SU-DHL-6 (cell line): ENCODE data around the gene PHF13.

Experiments
- H2AFZ ChIP-seq: fragments of 200-600 bp; sonication (generic); 2 replicates; pipeline ENCODE4 v1.6.1; 2014; ENCODE audit warnings: low read depth, mild to moderate bottlenecking, moderate library complexity, mixed read lengths, antibody characterized with exemption, low read length; ENCODE audit not compliant: severe bottlenecking
- H3F3A ChIP-seq: fragments of 200-600 bp; shearing (Covaris generic); 2 replicates; pipeline ENCODE4 v1.6.0; 2016; ENCODE audit warnings: antibody characterized with exemption, mild to moderate bottlenecking; ENCODE audit not compliant: insufficient read depth
- H3K27ac ChIP-seq: fragments of 200-600 bp; sonication (generic); 2 replicates; pipeline ENCODE4 v1.5.1; 2016; ENCODE audit warnings: low read depth, mild to moderate bottlenecking, low read length, moderate library complexity, mixed read lengths
- H3K27me3 ChIP-seq: fragments of 200-600 bp; sonication (generic), shearing (Covaris generic); 2 replicates; pipeline ENCODE4 v1.6.0; 2014; ENCODE audit warnings: mild to moderate bottlenecking, low read length
- H3K36me3 ChIP-seq: fragments of 200-600 bp; sonication (generic); 2 replicates; pipeline ENCODE4 v1.6.1; 2014; ENCODE audit warnings: mild to moderate bottlenecking, low read length, mixed read lengths
- H3K4me2 ChIP-seq: fragments of 300-600, 200-600 bp; shearing (Covaris generic), sonication (generic); 2 replicates; pipeline ENCODE4 v1.6.0; 2014; ENCODE audit warnings: low read length, low read depth, mild to moderate bottlenecking; ENCODE audit not compliant: poor library complexity, severe bottlenecking
- H3K4me3 ChIP-seq: fragments of 200-600 bp; sonication (generic); 2 replicates; pipeline ENCODE4 v1.5.1; 2014; ENCODE audit warnings: antibody characterized with exemption, low read length, mild to moderate bottlenecking, mixed read lengths; ENCODE audit not compliant: insufficient read depth, poor library complexity, severe bottlenecking
- H3K79me2 ChIP-seq: fragments of 200-600 bp; sonication (generic); 2 replicates; pipeline ENCODE4 v1.6.1; 2014; ENCODE audit warnings: mild to moderate bottlenecking, low read length, moderate library complexity; ENCODE audit not compliant: insufficient read depth
- H3K9ac ChIP-seq: fragments of 200-600 bp; sonication (generic); 2 replicates; pipeline ENCODE4 v1.7.0; 2014; ENCODE audit warnings: mild to moderate bottlenecking, low read length
- H3K9me2 ChIP-seq: fragments of 200-600 bp; sonication (generic); replicated peaks from 2 replicates; pipeline ENCODE4 v1.6.1; 2014; ENCODE audit warnings: low read length; ENCODE audit not compliant: insufficient read depth
- H3K9me3 ChIP-seq: fragments of 200-600 bp; sonication (generic); 2 replicates; pipeline ENCODE4 v1.6.1; 2014; ENCODE audit warnings: low read length, mixed read lengths; ENCODE audit not compliant: insufficient read depth
- H4K20me1 ChIP-seq: fragments of 200-600 bp; sonication (generic); 2 replicates; pipeline ENCODE4 v1.6.1; 2014; ENCODE audit warnings: low read depth, mild to moderate bottlenecking, antibody characterized with exemption, low read length, moderate library complexity, mixed read lengths
- EZH2phosphoT487 ChIP-seq: fragments of 200-600 bp; sonication (generic), shearing (Covaris generic); conservative IDR thresholded peaks from 2 replicates; pipeline ENCODE4 v1.6.1; 2018; ENCODE audit warnings: mild to moderate bottlenecking, antibody characterized with exemption, low read length, moderate library complexity, mixed read lengths
- TF ChIP-seq, protein P1 (sequence below): fragments of 200-600 bp; sonication (generic); IDR thresholded peaks from one replicate; pipeline ENCODE4 v1.5.1; 2017; ENCODE audit warnings: antibody characterized with exemption, mild to moderate bottlenecking, low read length, moderate library complexity; ENCODE audit not compliant: insufficient read depth, poor library complexity, severe bottlenecking

PHF13 gene

DNA sequence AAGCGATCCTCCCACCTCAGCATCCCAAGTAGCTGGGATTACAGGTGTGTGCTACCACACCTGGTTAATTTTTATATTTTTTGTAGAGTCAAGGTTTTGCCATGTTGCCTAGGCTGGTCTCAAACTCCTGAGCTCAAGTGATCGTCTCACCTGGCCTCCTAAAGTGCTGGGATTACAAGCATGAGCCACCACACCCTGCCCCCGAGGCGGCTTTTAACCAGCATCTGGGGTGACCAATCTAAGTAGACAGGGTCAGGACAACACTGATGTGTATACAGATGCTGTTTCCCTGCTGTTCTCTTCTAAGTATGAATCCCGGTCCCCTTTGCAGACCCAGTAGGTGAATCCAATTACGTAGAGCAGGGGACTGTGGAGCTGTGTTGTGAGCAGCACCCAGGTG, 35.0 kb downstream of the PHF13 start:
- H3K9ac ChIP-seq, result no peak overlapping the region
- no peak overlapping the region for H3K4me3 ChIP-seq
- TF ChIP-seq, protein P1, sequence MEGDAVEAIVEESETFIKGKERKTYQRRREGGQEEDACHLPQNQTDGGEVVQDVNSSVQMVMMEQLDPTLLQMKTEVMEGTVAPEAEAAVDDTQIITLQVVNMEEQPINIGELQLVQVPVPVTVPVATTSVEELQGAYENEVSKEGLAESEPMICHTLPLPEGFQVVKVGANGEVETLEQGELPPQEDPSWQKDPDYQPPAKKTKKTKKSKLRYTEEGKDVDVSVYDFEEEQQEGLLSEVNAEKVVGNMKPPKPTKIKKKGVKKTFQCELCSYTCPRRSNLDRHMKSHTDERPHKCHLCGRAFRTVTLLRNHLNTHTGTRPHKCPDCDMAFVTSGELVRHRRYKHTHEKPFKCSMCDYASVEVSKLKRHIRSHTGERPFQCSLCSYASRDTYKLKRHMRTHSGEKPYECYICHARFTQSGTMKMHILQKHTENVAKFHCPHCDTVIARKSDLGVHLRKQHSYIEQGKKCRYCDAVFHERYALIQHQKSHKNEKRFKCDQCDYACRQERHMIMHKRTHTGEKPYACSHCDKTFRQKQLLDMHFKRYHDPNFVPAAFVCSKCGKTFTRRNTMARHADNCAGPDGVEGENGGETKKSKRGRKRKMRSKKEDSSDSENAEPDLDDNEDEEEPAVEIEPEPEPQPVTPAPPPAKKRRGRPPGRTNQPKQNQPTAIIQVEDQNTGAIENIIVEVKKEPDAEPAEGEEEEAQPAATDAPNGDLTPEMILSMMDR, result no peak
- no peak for TF ChIP-seq EZH2phosphoT487
- no peaks in the 10 kb centered on the region for H3K27me3 ChIP-seq
- no peaks in the 10 kb centered on the region for H3K36me3 ChIP-seq
- no peaks in the 10 kb centered on the region for H3K79me2 ChIP-seq
- H2AFZ ChIP-seq, result no peak overlapping the region
- H3K4me2 ChIP-seq, result no peak overlapping the region
- H3K9me3 ChIP-seq, result no peaks in the 10 kb centered on the region
- H3K27ac ChIP-seq, result no peak overlapping the region
- H3F3A ChIP-seq, result no peaks in the 10 kb centered on the region
- no peaks in the 10 kb centered on the region for H4K20me1 ChIP-seq
- no peaks in the 10 kb centered on the region for H3K9me2 ChIP-seq

DNA sequence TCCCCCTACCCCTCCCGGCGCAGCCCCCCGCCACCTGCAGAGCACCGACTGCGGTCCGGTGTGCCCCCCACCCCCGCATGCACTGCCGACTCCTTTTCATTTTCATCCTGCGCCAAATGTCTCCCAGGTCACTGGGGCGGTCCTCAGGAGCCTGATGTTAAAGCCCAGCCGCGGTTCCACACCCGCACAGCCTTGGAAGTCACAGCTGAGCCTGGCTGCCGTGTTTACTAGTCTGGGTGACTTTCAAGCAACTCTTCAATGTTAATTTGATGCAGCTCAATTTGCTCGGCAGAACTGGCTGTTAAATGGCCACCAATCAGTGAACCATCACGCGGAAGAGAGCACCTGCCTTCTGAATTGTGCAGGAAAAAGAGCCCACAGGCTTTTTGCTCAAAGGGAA, 38.4 kb downstream of the PHF13 start:
- no peaks in the 10 kb centered on the region for H3K27me3 ChIP-seq
- H4K20me1 ChIP-seq, result no peaks in the 10 kb centered on the region
- no peak overlapping the region for H2AFZ ChIP-seq
- no peaks in the 10 kb centered on the region; the same call in 1 of the 2 replicates for H3K36me3 ChIP-seq
- H3K9me3 ChIP-seq, result no peaks in the 10 kb centered on the region
- H3F3A ChIP-seq, result no peaks in the 10 kb centered on the region
- TF ChIP-seq EZH2phosphoT487, result no peak
- TF ChIP-seq, protein P1, result no peak
- H3K4me2 ChIP-seq, result no peak overlapping the region
- no peaks in the 10 kb centered on the region for H3K79me2 ChIP-seq
- H3K9me2 ChIP-seq, result no peaks in the 10 kb centered on the region
- no peak overlapping the region for H3K4me3 ChIP-seq
- no peak overlapping the region for H3K27ac ChIP-seq
- no peak overlapping the region for H3K9ac ChIP-seq

- Histone ChIP-seq H3K9me2 (no peaks in the 10 kb centered on the region), H3K4me2 (no peak overlapping the region), H4K20me1 (no peaks in the 10 kb centered on the region), H3K79me2 (no peaks in the 10 kb centered on the region), H3K4me3 (no peak overlapping the region), H3K27me3 (no peaks in the 10 kb centered on the region), H3K9me3 (no peaks in the 10 kb centered on the region), H3F3A (no peaks in the 10 kb centered on the region), H3K27ac (no peak overlapping the region), H3K9ac (no peak overlapping the region), H2AFZ (no peak overlapping the region), H3K36me3 (no peaks in the 10 kb centered on the region; the same call in 1 of the 2 replicates)
- TF ChIP-seq, protein P1, result no peak
- TF ChIP-seq EZH2phosphoT487, result no peak
Observed at GRCh38 chr1:6652986-6653385, 39.5 kb downstream of the PHF13 start.
